Activated T-helper 1 cell treated with Interleukin-2 at 50 U/mL for 16 hours (primary cell): Measurements from ENCODE around the gene AGTR1.

Experiments
- DNase-seq: peaks from one replicate; pipeline ENCODE4 v3.0.0-alpha.2; 2020; ENCODE audit warnings: low read depth

The AGTR1 gene

DNA sequence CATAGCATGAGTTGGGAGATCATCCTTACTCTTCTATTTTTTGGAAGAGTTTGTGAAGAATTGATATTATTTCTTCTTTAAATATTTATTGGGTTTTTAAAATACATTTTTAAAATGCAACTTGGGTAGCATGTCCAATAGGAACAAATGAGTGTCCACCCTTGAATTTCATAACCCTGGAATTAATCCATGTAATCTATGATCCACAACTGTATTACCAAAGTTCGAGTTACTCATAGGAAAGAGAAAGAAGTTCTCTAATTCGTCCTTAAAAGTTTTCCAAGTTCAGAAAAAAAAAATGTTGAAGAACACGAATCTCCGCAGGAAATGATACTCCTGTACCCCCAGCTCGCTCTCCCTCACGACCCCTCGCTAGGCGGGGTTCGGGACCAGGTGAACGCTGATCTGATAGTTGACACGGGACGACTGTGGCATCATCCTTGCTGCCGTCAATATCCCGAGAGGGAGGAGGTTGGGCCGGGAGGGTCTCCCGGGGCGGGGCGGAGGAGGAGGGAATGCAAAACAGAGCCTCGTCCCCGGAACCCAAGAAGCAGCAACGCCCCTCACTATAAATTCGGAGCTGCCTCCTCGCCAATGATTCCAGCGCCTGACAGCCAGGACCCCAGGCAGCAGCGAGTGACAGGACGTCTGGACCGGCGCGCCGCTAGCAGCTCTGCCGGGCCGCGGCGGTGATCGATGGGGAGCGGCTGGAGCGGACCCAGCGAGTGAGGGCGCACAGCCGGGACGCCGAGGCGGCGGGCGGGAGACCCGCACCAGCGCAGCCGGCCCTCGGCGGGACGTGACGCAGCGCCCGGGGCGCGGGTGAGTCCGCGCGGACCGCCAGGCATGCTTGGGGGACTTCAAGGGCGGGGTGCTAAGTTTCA is at the start of gene AGTR1:
Gene AGTR1 (plus strand): TSS at position 598 of the 884 bp plus-strand sequence. CDS start 43,133 bp downstream, outside the sequence.
- no peak for DNase-seq

DNA sequence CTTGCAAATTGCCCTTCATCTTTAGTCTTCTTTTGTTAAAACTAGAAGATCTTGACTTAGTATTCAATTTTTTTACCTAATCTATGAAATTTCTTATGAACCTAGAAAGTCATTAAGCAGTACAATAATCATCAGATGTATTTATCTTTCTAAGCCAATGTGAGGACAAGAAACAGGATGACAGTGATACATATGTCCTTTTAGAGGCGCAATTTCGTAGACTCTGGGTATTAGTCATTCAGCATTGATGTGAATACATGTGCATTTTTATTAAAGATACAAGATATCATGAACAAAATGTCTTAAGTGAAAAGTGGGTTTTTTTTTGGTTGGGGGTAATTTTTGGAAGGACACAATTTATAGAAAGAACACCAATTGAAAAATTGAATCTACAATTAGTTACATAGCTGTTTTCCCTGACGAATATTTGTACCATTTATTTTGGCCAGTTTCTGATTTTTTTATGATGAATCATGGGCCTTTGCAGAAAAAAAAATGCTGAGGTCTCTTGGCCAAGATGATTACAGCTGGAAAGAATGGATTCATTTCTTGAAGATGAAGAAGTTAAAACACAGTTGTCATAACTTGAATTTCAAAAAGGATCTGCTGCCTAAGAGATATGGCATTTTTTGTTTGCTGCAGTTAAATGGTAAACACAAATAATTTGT is 48.9 kb upstream of the AGTR1 start:
- no peak for DNase-seq

- DNase-seq: no peak
These were observed 46.2 kb upstream of the AGTR1 start for GRCh38 chr3:148651549-148651948.

DNA sequence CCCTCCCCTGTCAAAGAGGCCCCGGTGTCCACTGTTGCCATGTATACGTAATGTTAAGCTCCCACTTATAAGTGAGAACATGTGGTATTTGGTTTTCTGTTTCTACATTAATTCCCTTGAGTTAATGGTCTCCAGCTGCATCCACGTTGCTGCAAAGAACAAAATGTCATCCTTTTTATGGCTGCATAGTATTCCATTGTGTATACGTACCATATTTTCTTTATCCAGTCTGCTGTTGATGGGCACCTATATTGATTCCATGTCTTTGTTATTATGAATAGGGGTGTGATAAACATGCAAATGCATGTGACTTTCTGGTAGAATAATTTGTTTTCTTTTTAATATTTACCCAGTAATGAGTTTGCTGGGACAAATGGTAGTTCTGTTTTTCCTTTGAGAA is 43.3 kb upstream of the AGTR1 start:
- DNase-seq: no peak

DNA sequence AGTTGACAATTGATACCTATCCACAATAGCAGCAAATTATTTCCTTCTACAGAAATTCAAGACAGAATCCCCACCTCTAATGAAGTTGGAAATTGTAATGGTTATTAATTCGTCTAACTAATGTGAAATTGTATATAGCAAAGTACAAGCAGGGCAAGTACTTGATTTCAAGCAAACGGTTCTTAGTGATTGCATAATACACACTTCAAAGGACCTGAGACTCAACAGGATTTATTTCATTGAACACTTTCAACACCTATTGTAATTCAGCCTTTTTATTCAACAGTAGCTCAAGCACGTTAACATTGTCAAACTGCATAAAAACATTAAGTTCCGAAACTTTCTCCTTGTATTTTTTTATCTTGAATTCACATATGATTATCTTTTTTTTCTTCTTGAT is 40.2 kb upstream of the AGTR1 start:
- no peak for DNase-seq

GRCh38 chr3:148659512-148659911 is 38.2 kb upstream of the AGTR1 start:
- DNase-seq: no peak

DNA sequence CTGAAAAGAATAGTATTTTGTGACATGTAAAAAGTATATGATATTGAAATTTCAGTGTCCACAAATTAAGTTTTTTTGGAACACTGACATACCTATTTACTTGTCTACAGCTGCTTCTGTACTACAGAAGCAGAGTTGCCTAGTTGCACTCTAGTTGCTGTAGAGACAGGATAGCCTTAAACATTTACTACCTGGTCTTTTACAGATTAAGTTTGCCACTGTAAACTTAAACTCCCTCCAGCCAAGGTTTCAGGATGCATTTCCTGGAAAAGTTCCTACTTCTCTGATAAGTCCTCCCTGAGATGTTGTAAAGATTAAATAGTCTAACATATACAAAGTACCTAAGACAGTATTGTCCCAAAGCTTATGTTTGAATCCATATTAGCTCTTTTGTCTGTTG is 17.4 kb upstream of the AGTR1 start:
- DNase-seq: no peak

DNA sequence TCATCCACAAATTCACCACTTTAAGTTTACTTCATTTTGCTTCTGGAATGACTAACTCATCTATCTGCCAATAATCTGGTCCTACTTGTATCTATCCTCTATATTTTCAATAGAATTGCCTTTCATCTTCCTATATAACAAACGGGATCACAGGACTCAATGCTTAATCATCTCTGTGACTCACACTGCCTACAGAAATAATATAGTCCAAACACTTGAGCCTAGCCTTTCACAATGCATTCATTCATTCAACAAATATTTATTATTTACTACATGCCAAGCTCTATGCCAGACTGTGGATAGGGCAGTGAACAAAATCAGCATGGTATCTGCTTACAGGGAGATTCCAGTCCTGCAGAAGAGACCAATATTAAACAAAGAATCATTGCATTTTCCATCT is 16.6 kb upstream of the AGTR1 start:
- DNase-seq: no peak

DNA sequence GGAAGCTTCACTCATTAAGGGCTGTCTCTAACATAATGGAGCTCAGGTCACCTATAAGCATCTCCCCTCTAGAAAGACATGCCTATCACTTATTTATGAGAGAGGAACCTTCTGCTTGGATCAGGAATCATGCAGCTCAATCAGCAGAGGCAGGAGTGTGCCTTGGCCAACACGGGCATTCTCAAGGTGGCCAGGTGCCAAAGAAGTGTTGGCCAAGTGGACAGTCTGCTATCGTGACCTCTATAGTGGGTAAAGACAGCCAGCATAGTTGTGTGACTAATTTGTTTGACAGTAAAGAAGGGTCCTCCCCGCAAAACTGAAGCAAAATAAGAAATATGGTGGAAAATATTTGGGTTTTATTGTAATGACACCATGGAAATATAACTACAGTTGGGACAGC is 14.7 kb upstream of the AGTR1 start:
- no peak for DNase-seq

DNA sequence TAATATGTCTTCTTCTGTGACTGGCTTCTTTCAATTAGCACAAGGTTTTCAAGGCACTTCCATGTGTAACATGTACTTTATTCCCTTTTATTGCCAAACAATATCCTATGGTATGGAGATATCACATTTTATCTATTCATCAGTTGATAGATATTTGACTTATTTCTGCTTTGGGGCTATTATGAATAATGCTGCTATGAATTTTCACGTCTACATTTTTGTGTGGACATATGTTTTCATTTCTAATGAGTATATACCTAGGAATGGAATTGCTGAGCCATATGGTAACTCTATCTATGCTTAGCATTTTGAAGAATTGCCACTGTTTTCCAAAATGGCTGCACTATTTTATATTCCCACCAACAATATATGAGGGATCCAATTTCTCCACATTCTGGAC is 3.6 kb upstream of the AGTR1 start:
- DNase-seq: no peak

DNA sequence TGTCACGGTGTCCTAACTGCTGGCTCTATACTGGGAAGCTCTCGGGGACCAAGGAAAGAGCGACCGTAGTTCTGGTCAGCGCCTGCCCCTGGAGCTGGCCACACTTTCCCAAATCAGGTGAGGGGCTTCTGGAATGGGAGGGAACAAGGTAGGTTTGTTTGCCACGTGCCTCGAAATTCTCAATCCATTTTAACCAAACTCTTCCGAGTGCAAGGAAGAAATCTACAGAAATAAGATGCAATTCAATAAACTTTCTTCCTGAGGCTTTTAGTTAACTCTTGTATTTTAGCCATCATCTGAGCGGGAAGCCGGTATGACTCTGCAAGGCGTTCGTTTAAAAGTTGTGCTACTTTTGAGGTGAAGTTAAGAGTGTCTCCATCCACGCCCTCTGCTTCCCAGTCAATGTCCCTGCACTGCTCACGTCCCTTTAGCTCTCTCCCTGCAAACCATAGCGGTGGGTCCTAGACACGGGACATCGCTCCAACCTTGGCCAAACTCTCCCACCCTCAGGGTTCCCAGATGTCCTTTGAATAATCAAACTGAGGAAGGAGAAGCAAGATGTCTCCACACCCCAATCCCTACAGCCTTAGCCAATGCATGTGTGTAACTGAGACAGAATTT is 597 bp downstream of the AGTR1 start:
- no peak for DNase-seq

- no peak for DNase-seq
These were observed 7.6 kb downstream of the AGTR1 start for GRCh38 chr3:148705314-148705713.

GRCh38 chr3:148707601-148708380 is 10.1 kb downstream of the AGTR1 start:
- no peak for DNase-seq

DNA sequence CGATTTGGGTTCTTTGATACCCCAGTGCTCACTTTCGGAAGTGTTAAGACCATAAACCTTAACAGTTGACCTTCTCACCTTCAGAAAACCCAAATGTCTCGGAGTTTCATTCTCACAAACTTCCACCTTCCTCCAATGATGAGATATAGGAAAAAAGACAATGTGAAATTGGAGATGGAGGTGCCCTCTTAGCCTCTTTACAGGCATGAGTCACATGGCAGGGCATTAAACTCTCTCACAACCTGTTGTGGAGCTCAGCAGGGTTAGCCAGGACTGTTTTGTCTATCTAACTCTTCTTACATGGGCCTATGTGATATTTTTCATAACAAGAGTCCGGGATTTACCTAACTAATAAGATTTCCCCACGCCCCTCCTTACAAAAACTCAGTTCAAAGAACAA is 10.7 kb downstream of the AGTR1 start:
- DNase-seq: no peak

- DNase-seq: no peak
These were observed 12.0 kb downstream of the AGTR1 start for GRCh38 chr3:148709560-148710253.

DNA sequence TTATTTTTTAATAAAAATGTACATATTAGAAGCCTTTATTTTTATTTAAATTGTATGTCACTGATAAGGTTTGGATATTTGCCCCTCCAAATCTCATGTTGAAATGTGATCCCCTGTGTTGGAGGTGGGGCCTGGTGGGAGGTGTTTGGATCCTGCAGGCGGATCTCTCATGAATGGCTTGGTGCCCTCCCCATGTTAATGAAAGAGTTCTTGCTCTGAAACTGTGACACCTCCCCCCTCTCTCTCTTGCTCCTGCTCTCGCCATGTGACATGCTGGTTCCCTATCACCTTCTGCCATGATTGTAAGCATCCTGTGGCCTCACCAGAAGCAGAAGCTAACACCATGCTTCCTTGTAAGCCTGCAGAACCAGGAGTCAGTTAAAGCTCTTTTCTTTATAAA is 13.0 kb downstream of the AGTR1 start:
- DNase-seq: no peak

DNA sequence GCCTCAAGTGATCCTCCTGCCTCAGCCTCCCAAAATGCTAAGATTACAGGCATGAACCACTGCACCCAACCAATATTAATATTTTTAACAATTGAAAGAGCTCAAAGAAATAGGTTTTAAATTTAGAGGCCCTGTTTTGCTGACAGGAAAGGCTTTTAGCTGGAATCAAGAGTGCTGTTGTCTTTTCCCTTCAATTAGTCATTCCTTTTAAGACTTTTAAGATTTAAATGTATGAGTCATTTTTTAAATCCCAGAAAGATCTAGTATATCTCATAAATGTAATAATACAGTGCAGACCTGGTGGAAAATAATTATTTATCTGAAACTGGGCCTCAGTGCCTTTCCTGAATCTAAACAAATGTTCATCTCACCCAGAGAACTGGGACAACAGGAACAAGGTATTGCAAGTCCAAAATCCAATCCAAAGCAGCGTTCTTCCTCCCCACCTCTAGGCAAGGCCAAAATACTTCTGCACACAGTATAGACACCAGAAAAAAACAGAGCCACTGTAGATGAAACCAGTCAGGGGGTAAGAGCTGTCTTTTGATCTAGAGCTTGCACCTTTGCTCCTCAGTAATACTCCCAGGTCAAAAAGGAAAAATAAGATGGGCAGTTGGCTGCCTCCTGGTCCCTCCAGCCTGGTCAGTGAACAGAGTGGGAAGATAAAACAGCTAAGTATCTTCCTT is 14.4 kb downstream of the AGTR1 start:
- no peak for DNase-seq

- no peak for DNase-seq
These were observed 16.8 kb downstream of the AGTR1 start for GRCh38 chr3:148714521-148714920.

GRCh38 chr3:148716657-148717056 is 19.0 kb downstream of the AGTR1 start:
- no peak for DNase-seq

DNA sequence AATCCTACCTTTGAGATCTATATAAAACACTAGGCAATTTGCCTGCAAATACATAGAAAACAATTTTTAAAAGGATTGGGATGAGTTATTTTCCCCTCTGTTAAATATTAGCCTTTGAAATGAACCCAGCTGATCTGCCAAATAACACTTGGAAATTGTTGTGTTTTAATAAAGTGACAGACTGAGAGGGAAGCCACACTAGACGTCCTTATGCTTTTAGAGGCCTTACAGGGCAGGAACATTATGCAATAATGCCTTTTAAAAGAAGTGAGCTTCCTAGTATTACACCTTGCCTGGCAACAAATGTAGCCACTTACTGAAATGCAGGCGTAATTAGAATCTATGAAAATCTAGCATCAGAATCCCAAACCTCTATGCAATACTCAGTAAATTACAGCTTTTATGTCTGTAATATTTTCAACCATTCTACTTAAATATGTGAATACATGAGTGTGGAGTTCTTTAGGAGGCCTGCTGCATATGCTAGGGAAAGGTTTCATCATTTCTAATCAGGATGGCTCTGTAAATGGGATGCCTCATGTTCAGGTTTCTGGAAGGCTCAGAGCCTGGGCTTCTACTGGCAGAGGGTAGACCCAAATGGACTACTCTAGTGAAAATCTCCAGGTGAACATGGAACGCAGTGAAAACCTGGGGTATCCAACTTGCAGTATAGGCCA is 20.3 kb downstream of the AGTR1 start:
- no peak for DNase-seq
